GM12878 (cell line): ENCODE data around the gene MAD2L2.

Source experiments
- CHD2 ChIP-seq: IDR thresholded peaks from 2 replicates; pipeline ENCODE4 v1.6.1; 2011; ENCODE audit warnings: low read depth, low read length, improper control_type of control experiment, borderline replicate concordance
- EZH2 ChIP-seq: IDR thresholded peaks from 2 replicates; pipeline ENCODE4 v1.6.1; 2012; ENCODE audit warnings: low read depth, mild to moderate bottlenecking, control low read depth, inconsistent platforms, low read length, borderline replicate concordance; ENCODE audit not compliant: control insufficient read depth
- MYC ChIP-seq: IDR thresholded peaks from 2 replicates; pipeline ENCODE4 v1.6.1; 2011; ENCODE audit warnings: mild to moderate bottlenecking, low read length, moderate library complexity, inconsistent platforms; ENCODE audit not compliant: insufficient read depth, insufficient replicate concordance, insufficient read length, severe bottlenecking
- NR2C2 ChIP-seq: IDR thresholded peaks from 2 replicates; pipeline ENCODE4 v1.6.1; 2011; ENCODE audit warnings: borderline replicate concordance, low read depth; ENCODE audit not compliant: control insufficient read depth, insufficient read length
- POLR2AphosphoS5 ChIP-seq: IDR thresholded peaks from 2 replicates; pipeline ENCODE4 v1.6.1; 2011; ENCODE audit warnings: mild to moderate bottlenecking, low read length, inconsistent platforms
- SREBF2 ChIP-seq: IDR thresholded peaks from 2 replicates; pipeline ENCODE4 v1.6.1; 2012; ENCODE audit warnings: mild to moderate bottlenecking, low read length
- TF ChIP-seq, protein P1 (sequence below), 3 experiments: IDR thresholded peaks in 2 of 3; conservative IDR thresholded peaks in 1 of 3; 2 replicates each; pipeline ENCODE4 v1.5.1; 2011; ENCODE audit warnings: low read depth in 3 of 3, low read length in 3 of 3, mild to moderate bottlenecking in 3 of 3, control low read depth in 2 of 3, moderate library complexity in 2 of 3, inconsistent platforms in 1 of 3, mixed read lengths in 1 of 3; ENCODE audit not compliant: control insufficient read depth in 2 of 3, insufficient read depth in 1 of 3; ENCODE audit errors: extremely low read depth in 1 of 3

DNA sequence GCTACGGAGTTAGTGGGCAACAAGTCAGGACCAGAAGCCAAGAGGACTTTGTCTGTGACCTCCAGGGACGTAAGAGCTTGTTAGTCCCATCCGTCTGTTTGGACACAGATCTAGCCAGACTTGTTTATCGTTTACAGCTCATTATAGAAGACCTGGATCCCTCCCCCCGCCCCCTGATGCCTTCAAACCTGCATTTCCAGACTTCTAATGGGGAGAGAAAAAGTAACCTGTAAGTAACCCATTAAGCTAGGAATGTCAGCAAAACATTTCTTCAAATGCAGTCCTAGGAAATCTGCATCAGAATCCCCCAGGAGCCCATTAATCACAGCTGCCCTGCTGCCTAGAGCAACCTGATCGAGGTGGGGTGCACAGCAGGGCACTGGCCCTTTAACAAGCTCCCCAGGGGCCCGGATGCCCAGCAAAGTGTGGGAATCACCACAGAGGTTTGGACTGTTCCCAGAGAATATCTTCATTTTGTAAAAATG, 1.4 kb upstream of the MAD2L2 start:
- TF ChIP-seq CHD2 (no peak), EZH2 (no peak), POLR2AphosphoS5 (no peak), MYC (no peak), SREBF2 (no peak), NR2C2 (no peak)
- TF ChIP-seq, protein P1, sequence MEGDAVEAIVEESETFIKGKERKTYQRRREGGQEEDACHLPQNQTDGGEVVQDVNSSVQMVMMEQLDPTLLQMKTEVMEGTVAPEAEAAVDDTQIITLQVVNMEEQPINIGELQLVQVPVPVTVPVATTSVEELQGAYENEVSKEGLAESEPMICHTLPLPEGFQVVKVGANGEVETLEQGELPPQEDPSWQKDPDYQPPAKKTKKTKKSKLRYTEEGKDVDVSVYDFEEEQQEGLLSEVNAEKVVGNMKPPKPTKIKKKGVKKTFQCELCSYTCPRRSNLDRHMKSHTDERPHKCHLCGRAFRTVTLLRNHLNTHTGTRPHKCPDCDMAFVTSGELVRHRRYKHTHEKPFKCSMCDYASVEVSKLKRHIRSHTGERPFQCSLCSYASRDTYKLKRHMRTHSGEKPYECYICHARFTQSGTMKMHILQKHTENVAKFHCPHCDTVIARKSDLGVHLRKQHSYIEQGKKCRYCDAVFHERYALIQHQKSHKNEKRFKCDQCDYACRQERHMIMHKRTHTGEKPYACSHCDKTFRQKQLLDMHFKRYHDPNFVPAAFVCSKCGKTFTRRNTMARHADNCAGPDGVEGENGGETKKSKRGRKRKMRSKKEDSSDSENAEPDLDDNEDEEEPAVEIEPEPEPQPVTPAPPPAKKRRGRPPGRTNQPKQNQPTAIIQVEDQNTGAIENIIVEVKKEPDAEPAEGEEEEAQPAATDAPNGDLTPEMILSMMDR (IDR thresholded peaks at IDR 0.05 in 2 of 3, conservative IDR thresholded peaks at IDR 0.05 in 1 of 3; ENCODE audit: control insufficient read depth in 2 of 3, extremely low read depth in 1 of 3, insufficient read depth in 1 of 3, low read depth in 3 of 3, low read length in 3 of 3): no peak
